GM12892 (cell line): ENCODE results near the gene STAB1.

Experiments used
- POLR2A ChIP-seq: IDR thresholded peaks from 2 replicates; pipeline ENCODE4 v1.6.1; 2011; ENCODE audit warnings: low read depth, low read length, control low read depth
- POLR2AphosphoS5 ChIP-seq: IDR thresholded peaks from 2 replicates; pipeline ENCODE4 v1.6.1; 2011; ENCODE audit warnings: low read depth, low read length, control low read depth
- TAF1 ChIP-seq: IDR thresholded peaks from 2 replicates; pipeline ENCODE4 v1.6.1; 2011; ENCODE audit warnings: low read depth, mild to moderate bottlenecking, control low read depth, low read length, borderline replicate concordance

GRCh38 chr3:52507359-52507758 lies 12.2 kb downstream of the STAB1 start:
- no peak for TF ChIP-seq POLR2A
- TF ChIP-seq POLR2AphosphoS5, result no peak
- TF ChIP-seq TAF1, result no peak
